Omental fat pad (tissue), 4 donors: ENCODE results near the gene F11. TPM values are rescaled to one million over a fixed set of nuclear protein-coding genes. Genes with fewer than 3 reads are reported as not detected.
"Not testable (repeated sequence)": the region's sequence is repeated elsewhere in the genome, so short reads cannot be mapped to it uniquely, and the experiment has no call there.

Experiments used
- ATAC-seq: fragments of 150-250 bp; one replicate; pipeline ENCODE4 v1.9.1; 2016; ENCODE audit warnings: mild to moderate bottlenecking, moderate library complexity; ENCODE audit not compliant: low FRiP score
- DNase-seq: peaks from one replicate; pipeline ENCODE4 v3.0.0-alpha.2; 2019; ENCODE audit warnings: low spot score
- total RNA-seq, 4 donors: library from RNA; depleted of rRNA; stranded (reverse); fragments of >200 nt; gene quantifications; one replicate each; pipeline ENCODE4 v1.1.0, GENCODE V29; 2016
- TF ChIP-seq, protein P1 (sequence below), 3 donors: fragments of 450-650 bp; IDR thresholded peaks; one replicate each; pipeline ENCODE4 v1.5.1; 2016 to 2017; ENCODE audit warnings: antibody characterized with exemption in 3 of 3, mild to moderate bottlenecking in 3 of 3, moderate library complexity in 2 of 3

The F11 gene
- total RNA-seq, 4 donors from 2014 or later: 0.19 TPM; not detected in 3

DNA sequence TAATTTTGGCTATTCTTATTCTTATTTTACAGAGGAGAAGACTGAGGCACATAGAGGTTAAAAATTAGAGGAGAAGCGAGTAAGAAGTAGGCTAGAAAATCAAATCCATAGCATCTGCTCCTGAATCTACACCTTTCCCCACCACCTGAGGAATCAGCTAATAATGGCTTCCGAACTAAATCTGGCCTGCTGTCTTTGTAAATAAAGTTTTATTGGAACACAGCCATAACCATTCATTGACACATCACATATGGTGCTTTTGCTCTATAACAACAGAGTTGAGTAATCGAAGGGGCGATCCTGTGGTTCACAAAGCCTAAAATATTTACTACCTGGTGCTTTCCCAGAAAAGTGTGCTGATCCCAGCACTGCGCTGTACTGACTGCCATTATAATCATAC, 38.2 kb downstream of the F11 start:
- ATAC-seq (no peak), DNase-seq (no peak)
- TF ChIP-seq, protein P1, sequence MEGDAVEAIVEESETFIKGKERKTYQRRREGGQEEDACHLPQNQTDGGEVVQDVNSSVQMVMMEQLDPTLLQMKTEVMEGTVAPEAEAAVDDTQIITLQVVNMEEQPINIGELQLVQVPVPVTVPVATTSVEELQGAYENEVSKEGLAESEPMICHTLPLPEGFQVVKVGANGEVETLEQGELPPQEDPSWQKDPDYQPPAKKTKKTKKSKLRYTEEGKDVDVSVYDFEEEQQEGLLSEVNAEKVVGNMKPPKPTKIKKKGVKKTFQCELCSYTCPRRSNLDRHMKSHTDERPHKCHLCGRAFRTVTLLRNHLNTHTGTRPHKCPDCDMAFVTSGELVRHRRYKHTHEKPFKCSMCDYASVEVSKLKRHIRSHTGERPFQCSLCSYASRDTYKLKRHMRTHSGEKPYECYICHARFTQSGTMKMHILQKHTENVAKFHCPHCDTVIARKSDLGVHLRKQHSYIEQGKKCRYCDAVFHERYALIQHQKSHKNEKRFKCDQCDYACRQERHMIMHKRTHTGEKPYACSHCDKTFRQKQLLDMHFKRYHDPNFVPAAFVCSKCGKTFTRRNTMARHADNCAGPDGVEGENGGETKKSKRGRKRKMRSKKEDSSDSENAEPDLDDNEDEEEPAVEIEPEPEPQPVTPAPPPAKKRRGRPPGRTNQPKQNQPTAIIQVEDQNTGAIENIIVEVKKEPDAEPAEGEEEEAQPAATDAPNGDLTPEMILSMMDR (IDR thresholded peaks at IDR 0.05): no peak

DNA sequence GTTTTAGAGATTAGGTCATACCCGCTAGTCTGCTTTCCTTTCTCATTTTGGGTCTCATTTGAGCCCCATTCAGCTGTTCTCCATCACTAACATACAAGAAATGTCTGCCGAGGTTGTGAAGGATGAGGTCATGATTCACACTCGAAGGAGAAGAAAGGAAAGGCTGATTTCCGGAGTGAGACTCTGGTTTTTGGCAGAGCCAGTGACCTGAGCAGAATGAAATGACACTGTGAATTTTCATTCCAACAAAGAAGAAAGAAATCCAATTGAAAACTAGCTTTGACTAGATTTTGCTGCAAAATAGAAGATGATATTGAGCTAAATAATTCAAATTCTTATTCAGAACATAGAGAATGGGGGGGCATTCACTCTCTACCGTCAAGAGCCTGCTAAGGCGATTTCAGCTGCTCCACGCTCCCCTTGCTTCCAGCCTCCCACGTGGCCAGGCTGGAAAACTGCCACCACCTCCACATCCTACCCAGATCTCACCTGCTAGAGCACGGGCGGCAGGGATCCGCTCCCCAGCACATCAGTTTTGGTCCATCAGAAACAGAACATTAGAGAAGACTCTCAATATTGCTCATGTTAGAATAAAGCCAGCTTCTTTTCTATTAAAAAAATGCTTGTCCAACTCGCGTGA, 39.0 kb downstream of the F11 start:
- TF ChIP-seq, protein P1 (IDR thresholded peaks at IDR 0.05): no peak
- ATAC-seq (no peak), DNase-seq (no peak)

DNA sequence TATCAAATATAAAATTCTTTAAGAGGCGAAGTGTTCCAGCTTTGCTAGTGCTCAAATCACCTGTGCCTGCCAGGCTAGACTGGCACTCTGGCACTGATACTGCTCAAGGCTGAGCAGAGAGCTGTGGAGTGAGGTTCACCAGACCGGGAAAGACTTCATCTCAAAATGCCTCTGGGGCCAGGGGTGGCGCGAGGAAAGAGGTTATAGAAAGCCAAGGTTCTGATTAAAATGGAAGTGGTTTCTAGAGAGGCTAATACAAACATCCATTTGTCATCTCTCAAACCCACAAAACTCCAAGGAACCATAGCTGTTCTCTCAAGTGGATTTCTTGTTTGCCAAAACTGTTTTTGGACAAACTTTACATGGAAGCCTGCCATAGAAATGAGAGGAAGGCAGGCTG, 41.5 kb downstream of the F11 start:
- TF ChIP-seq, protein P1 (IDR thresholded peaks at IDR 0.05): no peak
- ATAC-seq (no peak), DNase-seq (no peak)

DNA sequence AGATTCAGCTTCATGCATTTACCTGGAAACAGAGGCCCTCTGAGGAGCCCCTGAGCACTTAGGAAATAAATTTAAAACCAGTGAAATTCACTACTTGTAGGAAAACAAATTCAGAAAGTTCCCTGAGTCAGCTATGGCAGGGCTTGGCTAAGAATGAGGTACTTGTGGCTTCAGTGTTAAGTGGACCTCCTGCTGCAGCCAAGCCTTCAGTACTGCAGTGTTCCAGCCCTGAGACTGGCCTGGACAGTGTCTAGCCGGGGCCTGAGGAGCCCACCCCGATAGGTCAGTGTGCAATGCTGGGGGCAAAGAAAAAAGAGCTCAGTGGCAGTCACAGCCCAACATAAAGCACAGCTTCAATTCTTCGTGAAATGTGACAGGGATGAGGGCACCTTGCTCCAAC, 41.9 kb downstream of the F11 start:
- DNase-seq (no peak), ATAC-seq (no peak)
- TF ChIP-seq, protein P1 (IDR thresholded peaks at IDR 0.05): no peak

- ATAC-seq: no peak
- no peak for DNase-seq
- TF ChIP-seq, protein P1 (IDR thresholded peaks at IDR 0.05): no peak
Observed at GRCh38 chr4:186318481-186318880, 52.5 kb downstream of the F11 start.

DNA sequence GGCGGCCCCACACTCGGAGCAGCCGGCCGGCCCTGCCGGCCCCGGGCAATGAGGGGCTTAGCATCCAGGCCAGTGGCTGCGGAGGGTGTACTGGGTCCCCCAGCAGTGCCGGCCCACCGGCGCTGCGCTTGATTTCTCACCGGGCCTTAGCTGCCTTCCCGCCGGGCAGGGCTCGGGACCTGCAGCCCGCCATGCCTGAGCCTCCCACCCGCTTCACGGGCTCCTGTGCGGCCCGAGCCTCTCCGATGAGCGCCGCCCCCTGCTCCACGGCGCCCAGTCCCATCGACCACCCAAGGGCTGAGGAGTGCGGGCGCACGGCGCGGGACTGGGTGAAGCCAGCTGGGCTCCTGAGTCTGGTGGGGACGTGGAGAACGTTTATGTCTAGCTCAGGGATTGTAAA, 58.7 kb downstream of the F11 start:
- DNase-seq, ATAC-seq: not testable (repeated sequence)

- DNase-seq (no peak), ATAC-seq (no peak)
- TF ChIP-seq, protein P1 (IDR thresholded peaks at IDR 0.05): no peak
Observed at GRCh38 chr4:186326391-186326790, 60.4 kb downstream of the F11 start.
